Measurements from ENCODE around the gene CDCP1.

DNA sequence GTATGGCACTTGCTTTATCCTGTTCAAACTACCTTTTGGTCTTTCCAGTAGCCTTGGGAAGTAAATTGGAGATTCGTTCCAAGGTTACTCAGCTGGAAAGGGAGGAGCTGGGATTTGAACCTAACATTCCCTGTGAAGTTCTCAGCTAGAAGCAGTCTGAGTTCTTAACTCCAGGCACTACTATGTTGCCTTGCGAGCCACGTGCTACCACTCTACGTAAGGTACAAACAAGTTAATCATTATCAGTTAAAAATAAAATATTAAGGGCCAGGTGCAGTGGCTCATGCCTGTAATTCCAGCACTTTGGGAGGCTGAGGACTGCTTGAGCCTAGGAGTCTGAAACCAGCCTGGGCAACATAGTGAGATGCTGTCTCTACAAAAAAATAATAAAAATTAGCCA is 30.7 kb upstream of the CDCP1 start:
- TF ChIP-seq, protein P1, sequence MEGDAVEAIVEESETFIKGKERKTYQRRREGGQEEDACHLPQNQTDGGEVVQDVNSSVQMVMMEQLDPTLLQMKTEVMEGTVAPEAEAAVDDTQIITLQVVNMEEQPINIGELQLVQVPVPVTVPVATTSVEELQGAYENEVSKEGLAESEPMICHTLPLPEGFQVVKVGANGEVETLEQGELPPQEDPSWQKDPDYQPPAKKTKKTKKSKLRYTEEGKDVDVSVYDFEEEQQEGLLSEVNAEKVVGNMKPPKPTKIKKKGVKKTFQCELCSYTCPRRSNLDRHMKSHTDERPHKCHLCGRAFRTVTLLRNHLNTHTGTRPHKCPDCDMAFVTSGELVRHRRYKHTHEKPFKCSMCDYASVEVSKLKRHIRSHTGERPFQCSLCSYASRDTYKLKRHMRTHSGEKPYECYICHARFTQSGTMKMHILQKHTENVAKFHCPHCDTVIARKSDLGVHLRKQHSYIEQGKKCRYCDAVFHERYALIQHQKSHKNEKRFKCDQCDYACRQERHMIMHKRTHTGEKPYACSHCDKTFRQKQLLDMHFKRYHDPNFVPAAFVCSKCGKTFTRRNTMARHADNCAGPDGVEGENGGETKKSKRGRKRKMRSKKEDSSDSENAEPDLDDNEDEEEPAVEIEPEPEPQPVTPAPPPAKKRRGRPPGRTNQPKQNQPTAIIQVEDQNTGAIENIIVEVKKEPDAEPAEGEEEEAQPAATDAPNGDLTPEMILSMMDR (conservative IDR thresholded peaks at IDR 0.05): no peak
- no peak for TF ChIP-seq ZFX (IDR thresholded peaks at IDR 0.05)
